Activated CD4-positive, alpha-beta T cell treated with anti-CD3 and anti-CD28 coated beads, Interleukin-2, amount 10 ng/mL, durations not matched to agents 24 days and 14 days (primary cell): ENCODE measurements around the gene ETFRF1. TPM values are rescaled to one million over a fixed set of nuclear protein-coding genes. Genes with fewer than 3 reads are reported as not detected.

ENCODE experiments used
- DNase-seq: peaks from one replicate; pipeline ENCODE4 v3.0.0; 2022
- H3K27ac Mint-ChIP-seq: one replicate; pipeline ENCODE4 v1.8.0; 2022; ENCODE audit warnings: mild to moderate bottlenecking, mixed read lengths
- H3K27me3 Mint-ChIP-seq: one replicate; pipeline ENCODE4 v1.8.0; 2022; ENCODE audit warnings: mixed read lengths
- H3K36me3 Mint-ChIP-seq: one replicate; pipeline ENCODE4 v1.8.0; 2022; ENCODE audit warnings: low read depth, mild to moderate bottlenecking, mixed read lengths
- H3K4me1 Mint-ChIP-seq: one replicate; pipeline ENCODE4 v1.8.0; 2021; ENCODE audit warnings: mixed read lengths
- H3K4me3 Mint-ChIP-seq: one replicate; pipeline ENCODE4 v1.8.0; 2022; ENCODE audit warnings: mild to moderate bottlenecking, moderate library complexity, mixed read lengths
- H3K9me3 Mint-ChIP-seq: one replicate; pipeline ENCODE4 v1.8.0; 2021; ENCODE audit warnings: mixed read lengths
- intact Hi-C: fragments of 100-400 bp; cut with micrococcal nuclease; formaldehyde crosslinking; loops from one replicate; pipeline ENCODE4 v1.15.1; 2023
- total RNA-seq: library from RNA; stranded (reverse); gene quantifications from 2 replicates; pipeline ENCODE4 v1.2.3, GENCODE V29; 2022

The ETFRF1 gene
- total RNA-seq, 1 donor from 2014 or later, result 9.9 TPM

DNA sequence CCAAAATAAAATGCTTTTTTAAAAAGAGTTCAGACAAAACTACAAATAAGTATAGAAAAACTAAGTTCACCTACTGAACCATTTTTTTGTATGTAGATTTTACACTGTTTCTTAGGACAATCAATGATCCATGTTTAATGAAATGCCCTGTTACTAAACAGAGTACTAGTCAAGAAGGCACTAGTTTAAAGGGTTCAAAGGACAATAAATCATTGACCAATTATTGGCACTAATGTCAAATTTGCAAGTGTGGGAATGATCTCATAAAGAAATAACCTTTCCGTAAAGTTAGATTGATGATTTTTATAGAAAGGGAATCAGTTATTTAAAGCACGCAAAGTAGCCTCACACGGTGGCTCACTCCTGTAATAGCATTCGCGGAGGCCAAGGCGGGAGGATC, 4.2 kb upstream of the ETFRF1 start:
- intact Hi-C loops, result loop anchor here (10.0 kb wide), 1 partner anchor 404 kb away; no protein-coding TSS in a partner anchor
- no peak overlapping the region for H3K4me3 Mint-ChIP-seq

DNA sequence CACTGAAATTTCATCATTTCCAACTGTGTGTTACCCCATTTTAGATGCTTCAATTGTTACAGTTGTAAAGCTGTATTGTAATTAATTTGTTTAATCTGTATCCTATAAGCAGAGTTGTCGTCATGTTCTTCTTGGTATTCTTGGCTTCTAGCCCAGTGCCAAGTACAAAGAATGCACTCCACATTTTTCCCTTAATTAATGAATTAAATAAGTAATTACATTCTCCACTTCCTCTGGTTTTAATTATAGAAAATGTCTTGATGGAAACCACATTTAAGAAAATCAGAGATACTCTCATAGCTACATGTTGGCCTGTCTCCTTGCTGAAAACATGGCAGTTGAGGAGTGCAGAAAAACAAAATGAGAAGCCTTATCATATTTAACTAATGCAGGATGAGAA, 823 bp upstream of the ETFRF1 start:
- intact Hi-C loops, result loop anchor here (2.0 to 10.0 kb wide), 3 partner anchors 141 to 401 kb away; a partner anchor contains a TSS
- peaks cover 23% of the 10 kb centered on the region for H3K4me1 Mint-ChIP-seq
- no peaks in the 10 kb centered on the region for H3K27me3 Mint-ChIP-seq
- DNase-seq, result no peak
- no peaks in the 10 kb centered on the region for H3K9me3 Mint-ChIP-seq
- H3K4me3 Mint-ChIP-seq, result peak overlapping the region; percentile 94
- peak overlapping the region; percentile 93 for H3K27ac Mint-ChIP-seq
- peaks cover 7% of the 10 kb centered on the region for H3K36me3 Mint-ChIP-seq

More for the DNA sequence above, 4.2 kb upstream of the ETFRF1 start:
- no peak overlapping the region for H3K27ac Mint-ChIP-seq
- no peak for DNase-seq
- H3K36me3 Mint-ChIP-seq, result peaks cover 3% of the 10 kb centered on the region
- no peaks in the 10 kb centered on the region for H3K9me3 Mint-ChIP-seq
- peaks cover 29% of the 10 kb centered on the region for H3K4me1 Mint-ChIP-seq
- no peaks in the 10 kb centered on the region for H3K27me3 Mint-ChIP-seq

DNA sequence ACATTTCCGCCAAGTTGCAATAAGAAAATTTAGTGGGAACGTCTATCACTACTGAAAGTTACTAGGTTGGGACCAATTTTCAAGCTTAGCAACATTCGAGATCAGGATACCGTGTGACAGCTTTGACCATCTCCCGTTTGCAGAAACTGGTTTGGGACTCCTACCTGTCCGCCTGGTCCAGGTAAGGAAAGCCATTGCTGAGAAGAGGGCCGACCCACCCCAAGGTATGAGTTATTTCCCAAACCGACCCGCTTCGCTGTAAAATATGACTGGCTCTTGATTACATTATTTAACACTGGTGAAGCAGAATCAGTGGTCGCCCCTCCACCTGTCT, 348 bp upstream of the ETFRF1 start:
- intact Hi-C loops, result loop anchor here (1.0 to 10.0 kb wide), 7 partner anchors 56 to 400 kb away; partner anchors contain the start of gene KRAS
- no peak for DNase-seq
- Mint-ChIP-seq H3K27ac (peak overlapping the region; percentile 93), H3K4me3 (peak overlapping the region; percentile 94), H3K4me1 (peaks cover 23% of the 10 kb centered on the region), H3K9me3 (no peaks in the 10 kb centered on the region), H3K27me3 (no peaks in the 10 kb centered on the region), H3K36me3 (peaks cover 8% of the 10 kb centered on the region)

- peaks cover 16% of the 10 kb centered on the region for H3K36me3 Mint-ChIP-seq
- DNase-seq, result no peak
- no peaks in the 10 kb centered on the region for H3K27me3 Mint-ChIP-seq
- H3K27ac Mint-ChIP-seq, result no peak overlapping the region
- peaks cover 23% of the 10 kb centered on the region for H3K4me1 Mint-ChIP-seq
- intact Hi-C loops, result loop anchor here (5.0 to 10.0 kb wide), 3 partner anchors 125 to 397 kb away; no protein-coding TSS in a partner anchor
- H3K9me3 Mint-ChIP-seq, result no peaks in the 10 kb centered on the region
- H3K4me3 Mint-ChIP-seq, result no peak overlapping the region
Measured at GRCh38 chr12:25197608-25198007, 2.6 kb downstream of the ETFRF1 start.

DNA sequence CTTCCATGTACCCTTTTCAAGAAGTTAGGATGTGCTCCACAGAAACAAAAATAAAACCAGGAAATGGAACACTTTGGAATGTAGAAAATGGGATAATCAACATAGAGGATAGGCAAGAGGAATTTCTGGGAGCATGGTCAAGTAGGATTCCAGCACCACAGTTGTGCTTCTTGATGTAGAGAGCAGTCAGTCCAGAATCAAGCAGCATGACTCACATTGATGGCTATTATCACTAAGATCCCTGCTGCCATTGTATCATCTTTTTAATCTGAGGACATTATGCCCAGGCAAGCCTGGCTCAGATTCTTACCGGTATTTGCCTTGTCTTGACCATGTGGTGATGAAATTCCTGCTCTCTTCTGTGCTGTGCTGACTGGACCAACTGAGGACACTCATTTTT, 5.7 kb downstream of the ETFRF1 start:
- intact Hi-C loops, result no loop called here
- no peak overlapping the region for H3K27ac Mint-ChIP-seq
- H3K4me3 Mint-ChIP-seq, result no peak overlapping the region
- H3K36me3 Mint-ChIP-seq, result peaks cover 19% of the 10 kb centered on the region
- no peaks in the 10 kb centered on the region for H3K9me3 Mint-ChIP-seq
- H3K4me1 Mint-ChIP-seq, result peaks cover 8% of the 10 kb centered on the region
- H3K27me3 Mint-ChIP-seq, result no peaks in the 10 kb centered on the region
- DNase-seq, result no peak

DNA sequence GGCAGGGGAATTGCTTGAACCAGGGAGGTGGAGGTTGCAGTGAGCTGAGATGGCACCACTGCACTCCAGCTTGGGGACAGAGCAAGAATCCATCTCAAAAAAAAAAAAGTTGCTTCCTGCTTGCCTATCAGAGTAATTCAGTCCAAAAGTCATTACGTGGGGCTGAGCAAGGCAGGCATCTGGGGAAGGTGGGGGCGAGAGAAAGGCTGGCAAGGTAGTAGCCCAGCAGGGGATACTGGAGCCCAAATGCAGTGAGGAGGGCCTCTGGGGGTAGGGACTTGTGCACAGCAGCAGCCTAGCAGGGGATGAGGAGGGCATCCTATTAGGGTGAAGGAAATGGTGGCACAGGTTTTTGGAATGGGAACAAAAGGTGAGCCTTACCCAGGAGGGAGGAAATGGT, 7.1 kb downstream of the ETFRF1 start:
- peaks cover 21% of the 10 kb centered on the region for H3K36me3 Mint-ChIP-seq
- no peaks in the 10 kb centered on the region for H3K27me3 Mint-ChIP-seq
- no peak overlapping the region for H3K4me3 Mint-ChIP-seq
- H3K9me3 Mint-ChIP-seq, result no peaks in the 10 kb centered on the region
- DNase-seq, result no peak
- intact Hi-C loops, result no loop called here
- H3K27ac Mint-ChIP-seq, result no peak overlapping the region
- peaks cover 3% of the 10 kb centered on the region for H3K4me1 Mint-ChIP-seq

DNA sequence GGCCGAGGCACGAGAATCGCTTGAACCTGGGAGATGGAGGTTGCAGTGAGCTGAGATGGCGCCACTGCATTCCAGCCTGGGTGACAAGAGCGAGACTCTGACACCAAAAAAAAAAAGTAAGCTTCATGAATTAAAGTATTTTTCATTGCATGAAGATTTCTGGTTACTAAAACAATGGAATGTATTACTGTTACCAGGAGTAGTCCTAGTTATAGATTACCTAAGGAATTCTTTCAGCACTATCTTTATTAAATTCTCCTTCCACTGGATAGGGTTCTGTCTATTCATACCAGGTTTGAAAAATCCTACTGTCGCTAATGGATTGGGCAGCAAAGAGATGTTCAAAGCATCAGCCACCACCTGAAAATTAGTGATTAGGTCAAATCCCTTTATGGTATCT, 12.4 kb downstream of the ETFRF1 start:
- H3K27me3 Mint-ChIP-seq, result no peaks in the 10 kb centered on the region
- no peak overlapping the region for H3K27ac Mint-ChIP-seq
- no peak overlapping the region for H3K4me3 Mint-ChIP-seq
- H3K4me1 Mint-ChIP-seq, result peaks cover 2% of the 10 kb centered on the region
- peaks cover 24% of the 10 kb centered on the region for H3K36me3 Mint-ChIP-seq
- H3K9me3 Mint-ChIP-seq, result no peaks in the 10 kb centered on the region
- intact Hi-C loops, result no loop called here
- no peak for DNase-seq

GRCh38 chr12:25207846-25208245, 12.8 kb downstream of the ETFRF1 start:
- H3K27me3 Mint-ChIP-seq, result no peaks in the 10 kb centered on the region

GRCh38 chr12:25208554-25208953, 13.5 kb downstream of the ETFRF1 start:
- Mint-ChIP-seq H3K27ac (no peak overlapping the region), H3K4me3 (no peak overlapping the region), H3K27me3 (no peaks in the 10 kb centered on the region), H3K9me3 (no peaks in the 10 kb centered on the region), H3K4me1 (peaks cover 2% of the 10 kb centered on the region), H3K36me3 (peaks cover 17% of the 10 kb centered on the region)
- DNase-seq, result peak; percentile 17
- intact Hi-C loops, result no loop called here

More at GRCh38 chr12:25207846-25208245, 12.8 kb downstream of the ETFRF1 start:
- intact Hi-C loops, result no loop called here
- Mint-ChIP-seq H3K9me3 (no peaks in the 10 kb centered on the region), H3K4me1 (peaks cover 2% of the 10 kb centered on the region), H3K27ac (no peak overlapping the region), H3K4me3 (no peak overlapping the region), H3K36me3 (peaks cover 20% of the 10 kb centered on the region)
- no peak for DNase-seq

DNA sequence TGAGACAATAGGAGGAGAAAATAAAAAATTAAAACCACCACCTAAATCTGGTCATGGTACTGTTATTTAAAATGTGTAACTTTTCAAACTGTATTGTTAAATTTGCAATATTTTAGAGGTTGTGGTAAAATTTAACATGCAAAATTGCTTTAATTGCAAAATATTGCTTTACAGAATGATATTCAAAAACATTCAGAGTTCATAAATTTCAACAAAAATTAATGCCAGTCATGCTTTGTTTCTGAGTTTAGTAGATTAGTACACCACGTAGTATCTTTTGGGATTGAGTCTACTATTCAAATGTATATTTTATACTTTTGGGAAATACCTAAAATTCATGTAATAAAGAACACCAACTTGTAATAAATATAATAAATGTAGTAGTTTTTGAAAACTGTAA, 18.3 kb downstream of the ETFRF1 start:
- H3K27me3 Mint-ChIP-seq, result no peaks in the 10 kb centered on the region
- no peaks in the 10 kb centered on the region for H3K9me3 Mint-ChIP-seq
- H3K27ac Mint-ChIP-seq, result no peak overlapping the region
- intact Hi-C loops, result no loop called here
- H3K36me3 Mint-ChIP-seq, result peaks cover 21% of the 10 kb centered on the region
- DNase-seq, result no peak
- no peak overlapping the region for H3K4me3 Mint-ChIP-seq
- peaks cover 2% of the 10 kb centered on the region for H3K4me1 Mint-ChIP-seq

- no peak for DNase-seq
- H3K4me1 Mint-ChIP-seq, result peaks cover 11% of the 10 kb centered on the region
- H3K27ac Mint-ChIP-seq, result peak overlapping the region; percentile 3
- intact Hi-C loops, result loop anchor here (10.0 kb wide), 1 partner anchor 789 kb away; no protein-coding TSS in a partner anchor
- no peaks in the 10 kb centered on the region for H3K9me3 Mint-ChIP-seq
- no peaks in the 10 kb centered on the region for H3K27me3 Mint-ChIP-seq
- H3K36me3 Mint-ChIP-seq, result peaks cover 37% of the 10 kb centered on the region
- no peak overlapping the region for H3K4me3 Mint-ChIP-seq
Measured at GRCh38 chr12:25236190-25236589, 41.2 kb downstream of the ETFRF1 start.

DNA sequence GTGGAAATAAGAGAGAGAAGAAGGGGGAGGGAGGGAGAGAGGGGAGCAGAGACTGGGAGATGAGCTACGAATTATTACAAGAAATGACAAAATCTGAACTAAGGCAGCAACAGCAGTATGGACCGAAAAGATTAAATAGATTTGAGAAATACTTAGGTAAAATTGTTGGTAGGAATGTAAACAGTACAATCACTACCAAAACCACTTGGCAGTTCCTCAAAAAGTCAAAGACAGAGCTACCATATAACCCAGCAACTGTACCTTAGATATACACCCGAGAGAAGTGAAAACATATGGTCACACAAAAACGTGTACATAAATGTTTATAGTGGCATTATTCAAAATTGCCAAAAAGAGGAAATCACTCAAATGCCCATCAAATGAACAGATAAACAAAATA, 41.6 kb downstream of the ETFRF1 start:
- Mint-ChIP-seq H3K27ac (peak overlapping the region; percentile 3), H3K36me3 (peaks cover 37% of the 10 kb centered on the region), H3K27me3 (no peaks in the 10 kb centered on the region), H3K4me3 (no peak overlapping the region), H3K4me1 (peaks cover 14% of the 10 kb centered on the region), H3K9me3 (no peaks in the 10 kb centered on the region)
- intact Hi-C loops, result loop anchor here (10.0 kb wide), 1 partner anchor 788 kb away; no protein-coding TSS in a partner anchor
- no peak for DNase-seq

GRCh38 chr12:25241167-25242020, 46.4 kb downstream of the ETFRF1 start:
- Mint-ChIP-seq H3K4me1 (peaks cover 22% of the 10 kb centered on the region), H3K9me3 (no peaks in the 10 kb centered on the region), H3K4me3 (no peak overlapping the region), H3K27me3 (no peaks in the 10 kb centered on the region), H3K36me3 (peaks cover 44% of the 10 kb centered on the region), H3K27ac (no peak overlapping the region)
- intact Hi-C loops, result loop anchor here (1.0 kb wide), 3 partner anchors 9 to 146 kb away; partner anchors contain the start of gene KRAS
- peak; percentile 66 for DNase-seq

- no peak overlapping the region for H3K4me3 Mint-ChIP-seq
Measured at GRCh38 chr12:25242981-25243679, 48.1 kb downstream of the ETFRF1 start.

More at GRCh38 chr12:25242981-25243679, 48.1 kb downstream of the ETFRF1 start:
- peaks cover 21% of the 10 kb centered on the region for H3K4me1 Mint-ChIP-seq
- no peaks in the 10 kb centered on the region for H3K9me3 Mint-ChIP-seq
- no peak overlapping the region for H3K27ac Mint-ChIP-seq
- peak; percentile 18 for DNase-seq
- intact Hi-C loops, result no loop called here
- peaks cover 40% of the 10 kb centered on the region for H3K36me3 Mint-ChIP-seq
- H3K27me3 Mint-ChIP-seq, result no peaks in the 10 kb centered on the region
